AG08395 (cell line): Measurements from ENCODE around the gene PARD6A.
A peak's percentile ranks its signal among the peaks of the same experiment; 100 is the strongest.

ENCODE experiments used
- DNase-seq: peaks from one replicate; pipeline ENCODE4 v3.0.0; 2012; ENCODE audit warnings: mixed read lengths, low spot score

Gene PARD6A

GRCh38 chr16:67653789-67654402 is 6.9 kb upstream of the PARD6A start:
- DNase-seq = no peak

GRCh38 chr16:67654403-67654911 is 6.3 kb upstream of the PARD6A start:
- DNase-seq = no peak

GRCh38 chr16:67655363-67655762 is 5.4 kb upstream of the PARD6A start:
- DNase-seq = no peak

- no peak for DNase-seq
Observed at GRCh38 chr16:67656344-67657016, 4.3 kb upstream of the PARD6A start.

DNA sequence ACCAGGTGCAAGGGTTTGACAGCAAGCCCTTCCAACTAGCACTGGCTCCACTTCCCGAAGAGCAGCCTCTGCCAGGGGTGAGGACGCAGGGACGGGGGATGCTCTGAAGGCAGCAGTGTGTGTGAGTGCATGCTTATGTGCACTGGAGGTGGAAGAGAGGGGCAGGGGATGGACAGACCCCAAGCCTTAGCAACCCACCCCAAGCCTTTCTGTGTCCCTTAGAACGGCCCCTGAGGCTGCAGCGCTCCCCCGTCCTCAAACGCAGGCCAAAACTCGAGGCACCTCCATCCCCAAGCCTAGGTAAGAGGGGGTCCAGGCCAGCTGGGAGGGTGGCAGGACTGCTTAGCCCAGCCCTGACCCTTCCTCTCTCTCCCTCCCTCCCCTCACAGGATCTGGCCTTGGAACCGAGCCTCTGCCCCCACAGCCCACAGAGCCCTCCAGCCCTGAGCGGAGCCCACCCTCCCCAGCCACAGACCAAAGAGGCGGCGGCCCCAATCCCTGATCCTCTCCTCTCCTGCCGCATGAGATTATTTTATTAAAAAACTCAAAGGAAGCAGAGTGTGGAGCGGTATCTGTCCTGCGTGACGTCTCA is 3.6 kb upstream of the PARD6A start:
- no peak for DNase-seq

DNA sequence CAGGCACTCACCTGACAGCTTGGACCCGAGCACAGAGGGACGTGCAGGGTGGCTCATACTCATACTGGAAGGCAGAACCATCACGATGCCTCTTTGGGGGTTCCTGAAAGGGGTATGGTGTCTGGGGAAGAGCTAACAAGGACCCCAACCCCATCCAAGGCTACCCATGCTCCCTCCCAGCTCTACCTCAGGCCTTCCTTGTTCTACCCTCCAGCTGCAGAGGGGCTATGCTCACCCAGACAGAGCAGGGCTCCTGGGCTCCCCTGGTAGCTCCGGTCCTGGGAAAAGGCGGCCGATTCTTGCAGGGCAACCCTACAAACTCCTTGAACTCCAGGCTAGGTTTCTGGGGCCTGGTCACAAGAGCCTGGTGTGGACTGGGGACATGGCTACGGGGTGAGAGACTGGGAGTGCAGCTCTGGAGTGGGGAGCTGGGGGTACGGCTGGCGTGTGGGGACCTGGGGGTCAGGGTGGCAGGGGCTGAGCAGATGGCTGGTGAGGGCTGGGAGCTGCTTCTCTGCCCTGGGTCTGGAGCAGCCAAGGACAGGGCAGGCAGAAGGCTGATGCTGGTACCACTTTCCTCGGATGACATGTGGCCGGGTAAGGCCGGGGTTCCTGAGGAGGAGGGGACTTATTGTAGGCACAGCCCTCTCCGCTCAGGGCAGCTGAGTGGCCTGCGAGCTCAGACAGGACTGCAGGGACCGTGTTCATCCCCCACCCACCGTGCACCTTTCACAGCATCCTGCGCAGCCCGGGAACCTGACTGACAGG is 2.8 kb upstream of the PARD6A start:
- no peak for DNase-seq

DNA sequence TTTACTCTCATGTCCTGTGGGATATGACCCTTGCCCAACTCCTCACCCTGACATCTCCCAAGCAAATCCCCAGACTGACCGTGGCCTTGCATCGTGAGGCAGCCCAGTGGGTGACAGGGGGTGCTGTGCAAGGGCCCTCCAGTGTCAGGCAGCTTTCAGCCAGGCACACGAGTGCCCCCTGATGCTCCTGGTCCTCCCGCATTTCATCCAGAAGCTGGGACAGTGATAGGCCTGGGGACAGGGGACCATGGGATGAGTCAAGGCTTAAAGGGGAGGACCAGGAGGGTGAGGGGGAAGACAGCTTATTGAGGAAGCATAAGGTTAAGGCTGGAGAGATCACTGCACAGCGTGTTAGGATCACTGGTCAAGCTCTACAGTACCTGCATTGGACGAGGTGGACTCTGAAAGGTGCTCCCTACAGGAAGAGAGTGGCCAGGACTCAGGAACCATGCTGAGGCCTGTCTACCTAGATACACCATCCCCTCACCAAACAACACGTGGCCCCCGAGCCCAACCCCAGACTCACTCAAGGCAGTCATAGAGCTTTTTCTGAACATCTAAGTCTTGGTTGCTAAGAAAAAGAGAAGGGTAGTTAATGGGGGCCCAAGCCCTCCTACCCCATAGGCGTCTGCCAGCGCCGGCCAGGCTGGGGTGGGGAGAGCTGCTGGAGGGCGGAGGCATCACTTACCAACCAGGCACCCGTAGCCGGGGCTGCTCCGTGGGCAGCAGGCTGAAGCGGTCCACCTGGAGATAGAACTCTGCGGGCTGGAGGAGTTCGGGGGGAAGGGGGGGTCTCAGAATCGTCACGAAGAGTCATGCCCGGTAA is 1.7 kb upstream of the PARD6A start:
- no peak for DNase-seq

DNA sequence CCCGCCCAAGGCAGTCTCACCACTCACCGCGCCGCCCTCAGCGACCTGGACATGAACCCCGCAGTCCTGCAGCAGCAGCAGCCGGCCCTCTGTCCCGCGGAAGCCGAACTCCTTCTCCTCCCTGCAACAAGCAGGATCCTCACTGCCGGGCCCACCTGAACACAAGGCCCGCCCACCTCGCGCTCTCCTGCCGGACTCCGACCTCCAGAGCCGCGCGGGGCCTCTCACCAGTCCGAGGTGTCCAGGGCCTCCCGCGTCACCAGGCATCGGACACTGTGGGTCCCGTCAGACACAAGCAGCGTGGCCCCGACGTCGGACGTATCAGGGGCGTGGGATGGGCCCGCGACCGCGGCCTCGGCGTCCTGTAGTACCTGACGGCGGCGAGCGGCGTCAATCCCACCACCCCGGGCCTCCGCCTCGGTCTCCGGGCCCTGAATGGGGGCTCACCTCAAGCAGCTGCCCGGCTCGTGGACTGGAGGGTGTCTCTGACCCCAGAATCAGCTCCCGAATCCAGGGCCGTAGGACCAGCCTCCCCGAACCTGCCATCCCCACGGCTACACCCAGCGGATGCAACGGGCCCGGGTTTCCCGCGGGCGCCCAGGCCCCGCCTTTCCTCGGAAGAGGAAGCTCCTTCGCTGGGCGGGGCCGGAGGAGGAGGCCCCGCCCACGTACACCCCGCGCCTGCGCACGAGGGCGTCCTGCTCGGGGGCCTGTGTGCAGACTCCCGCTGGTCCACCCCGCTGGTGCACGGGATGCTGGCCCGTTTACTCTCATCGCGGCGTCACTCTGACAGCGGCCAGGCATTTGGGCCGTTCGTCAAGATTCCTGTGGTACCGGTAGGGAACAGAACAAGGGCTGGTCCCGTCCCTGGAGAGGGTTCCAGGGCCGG is 841 bp upstream of the PARD6A start, which contains the start of gene ACD:
Gene ACD (minus strand): TSS at position 586 of the 889 bp plus-strand sequence. CDS start 40 bp downstream, at position 546.
- peak; percentile 99 for DNase-seq

DNA sequence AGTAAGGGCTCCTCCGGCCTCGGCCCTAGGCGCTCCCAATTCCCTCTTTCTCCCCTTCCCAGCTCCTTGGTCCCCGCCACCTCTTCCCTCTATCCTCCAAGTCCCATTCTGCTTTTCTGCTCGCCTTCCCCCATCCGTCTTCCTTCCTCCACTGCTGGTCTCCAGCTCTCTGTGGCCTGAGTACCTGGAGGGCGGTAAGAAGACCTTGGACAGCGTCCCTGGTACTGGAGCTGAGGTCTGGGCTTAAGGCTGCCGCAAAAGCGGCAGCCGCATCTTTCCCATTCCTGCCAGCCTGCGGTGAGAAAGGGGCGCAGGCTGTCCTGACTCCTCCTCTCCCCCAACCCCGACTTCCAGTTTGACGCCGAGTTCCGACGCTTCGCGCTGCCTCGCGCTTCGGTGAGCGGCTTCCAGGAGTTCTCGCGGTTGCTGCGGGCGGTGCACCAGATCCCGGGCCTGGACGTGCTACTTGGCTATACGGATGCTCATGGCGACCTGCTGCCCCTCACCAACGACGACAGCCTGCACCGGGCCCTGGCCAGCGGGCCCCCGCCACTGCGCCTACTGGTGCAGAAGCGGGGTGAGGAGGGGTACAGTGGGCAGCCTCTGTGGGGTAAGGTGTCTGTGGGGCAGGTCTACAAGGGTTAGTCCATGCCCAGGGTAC is 471 bp downstream of the PARD6A start:
- no peak for DNase-seq

DNA sequence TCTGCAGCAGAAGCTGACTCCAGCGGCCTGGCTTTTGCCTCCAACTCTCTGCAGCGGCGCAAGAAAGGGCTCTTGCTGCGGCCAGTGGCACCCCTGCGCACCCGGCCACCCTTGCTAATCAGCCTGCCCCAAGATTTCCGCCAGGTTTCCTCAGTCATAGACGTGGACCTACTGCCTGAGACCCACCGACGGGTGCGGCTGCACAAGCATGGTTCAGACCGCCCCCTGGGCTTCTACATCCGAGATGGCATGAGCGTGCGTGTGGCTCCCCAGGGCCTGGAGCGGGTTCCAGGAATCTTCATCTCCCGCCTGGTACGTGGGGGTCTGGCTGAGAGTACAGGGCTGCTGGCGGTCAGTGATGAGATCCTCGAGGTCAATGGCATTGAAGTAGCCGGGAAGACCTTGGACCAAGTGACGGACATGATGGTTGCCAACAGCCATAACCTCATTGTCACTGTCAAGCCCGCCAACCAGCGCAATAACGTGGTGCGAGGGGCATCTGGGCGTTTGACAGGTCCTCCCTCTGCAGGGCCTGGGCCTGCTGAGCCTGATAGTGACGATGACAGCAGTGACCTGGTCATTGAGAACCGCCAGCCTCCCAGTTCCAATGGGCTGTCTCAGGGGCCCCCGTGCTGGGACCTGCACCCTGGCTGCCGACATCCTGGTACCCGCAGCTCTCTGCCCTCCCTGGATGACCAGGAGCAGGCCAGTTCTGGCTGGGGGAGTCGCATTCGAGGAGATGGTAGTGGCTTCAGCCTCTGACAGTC is 1.3 kb downstream of the PARD6A start:
- no peak for DNase-seq

DNA sequence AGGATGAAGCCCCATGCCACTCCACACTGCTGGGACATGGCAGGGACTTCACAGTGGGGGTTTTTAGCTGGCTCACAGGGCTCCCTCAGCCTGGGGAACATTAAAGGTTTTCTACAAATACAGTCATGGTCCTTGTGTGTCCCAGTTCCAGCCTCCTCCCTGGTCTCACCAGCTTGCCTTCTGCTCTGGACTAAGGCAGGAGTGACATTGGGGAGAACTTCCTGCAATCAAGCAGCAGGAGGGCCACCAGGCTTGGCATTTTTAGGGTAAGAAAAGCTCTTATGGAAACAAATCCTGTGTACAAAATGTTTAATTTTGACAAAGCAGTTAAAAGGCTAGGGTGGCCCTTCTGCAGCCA is 1.9 kb downstream of the PARD6A start:
- DNase-seq = no peak

- no peak for DNase-seq
Observed at GRCh38 chr16:67663151-67663876, 2.6 kb downstream of the PARD6A start.

- DNase-seq = no peak
Observed at GRCh38 chr16:67663877-67664222, 3.1 kb downstream of the PARD6A start.

DNA sequence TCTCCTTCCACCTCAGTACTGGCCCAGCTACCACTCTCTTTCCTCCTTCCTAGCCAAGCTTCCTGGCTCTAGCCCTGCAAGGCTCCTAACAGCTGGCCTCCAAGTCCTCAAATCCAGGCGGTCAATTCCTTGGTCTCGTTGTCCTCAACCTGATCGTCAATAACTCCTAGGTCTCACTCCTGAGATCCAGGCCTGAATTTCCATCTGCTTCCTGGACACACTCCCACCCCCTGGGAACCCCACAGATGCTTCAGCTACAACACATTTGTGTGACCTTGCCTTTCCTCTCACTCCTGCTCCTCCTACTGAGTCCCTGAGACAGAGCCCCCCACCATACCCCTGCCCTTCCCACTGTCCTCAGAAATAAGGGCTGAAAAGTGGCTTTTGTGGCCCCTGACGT is 3.5 kb downstream of the PARD6A start:
- no peak for DNase-seq

DNA sequence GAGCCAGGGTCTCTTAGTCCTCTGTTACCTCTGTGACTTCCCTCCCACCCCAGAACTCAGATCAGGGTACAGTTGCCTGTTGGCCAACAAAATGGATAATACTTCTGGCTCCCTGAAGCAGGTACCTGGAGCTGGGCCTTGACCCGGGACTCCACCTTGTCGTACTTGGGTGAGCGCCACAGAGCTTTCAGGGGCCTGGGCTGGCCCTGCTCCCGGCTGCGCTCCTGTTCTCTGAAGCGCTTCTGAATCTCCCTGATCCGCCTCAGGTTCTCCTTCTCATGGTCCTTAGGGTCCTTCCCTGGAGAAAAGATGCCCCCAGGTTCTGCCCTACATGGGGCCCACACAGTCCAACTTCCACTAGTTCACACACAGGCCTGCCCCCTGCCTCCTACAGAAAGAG is 4.1 kb downstream of the PARD6A start:
- no peak for DNase-seq

GRCh38 chr16:67665598-67665997 is 4.8 kb downstream of the PARD6A start:
- DNase-seq = no peak

- peak; percentile 15 for DNase-seq
Observed at GRCh38 chr16:67666032-67666551, 5.3 kb downstream of the PARD6A start.
